HFF-Myc (cell line): ENCODE data around the gene AK5.
"Not testable (repeated sequence)": the region's sequence is repeated elsewhere in the genome, so short reads cannot be mapped to it uniquely, and the experiment has no call there.

ENCODE experiments used
- DNase-seq: peaks from one replicate; pipeline ENCODE4 v3.0.0-alpha.2; 2011; ENCODE audit warnings: low read depth; ENCODE audit errors: extremely low read depth
- H3K4me3 ChIP-seq: replicated peaks from 2 replicates; pipeline ENCODE4 v1.5.1; 2011; ENCODE audit warnings: low read depth, mild to moderate bottlenecking, control low read depth, low read length
- TF ChIP-seq, protein P1 (sequence below): IDR thresholded peaks from 2 replicates; pipeline ENCODE4 v1.5.1; 2012; ENCODE audit warnings: mild to moderate bottlenecking, low read depth, low read length, control low read depth; ENCODE audit errors: missing control alignments

The AK5 gene

GRCh38 chr1:77412820-77413530 lies 131.2 kb downstream of the AK5 start:
- DNase-seq, result no peak
- TF ChIP-seq, protein P1, sequence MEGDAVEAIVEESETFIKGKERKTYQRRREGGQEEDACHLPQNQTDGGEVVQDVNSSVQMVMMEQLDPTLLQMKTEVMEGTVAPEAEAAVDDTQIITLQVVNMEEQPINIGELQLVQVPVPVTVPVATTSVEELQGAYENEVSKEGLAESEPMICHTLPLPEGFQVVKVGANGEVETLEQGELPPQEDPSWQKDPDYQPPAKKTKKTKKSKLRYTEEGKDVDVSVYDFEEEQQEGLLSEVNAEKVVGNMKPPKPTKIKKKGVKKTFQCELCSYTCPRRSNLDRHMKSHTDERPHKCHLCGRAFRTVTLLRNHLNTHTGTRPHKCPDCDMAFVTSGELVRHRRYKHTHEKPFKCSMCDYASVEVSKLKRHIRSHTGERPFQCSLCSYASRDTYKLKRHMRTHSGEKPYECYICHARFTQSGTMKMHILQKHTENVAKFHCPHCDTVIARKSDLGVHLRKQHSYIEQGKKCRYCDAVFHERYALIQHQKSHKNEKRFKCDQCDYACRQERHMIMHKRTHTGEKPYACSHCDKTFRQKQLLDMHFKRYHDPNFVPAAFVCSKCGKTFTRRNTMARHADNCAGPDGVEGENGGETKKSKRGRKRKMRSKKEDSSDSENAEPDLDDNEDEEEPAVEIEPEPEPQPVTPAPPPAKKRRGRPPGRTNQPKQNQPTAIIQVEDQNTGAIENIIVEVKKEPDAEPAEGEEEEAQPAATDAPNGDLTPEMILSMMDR, result no peak
- H3K4me3 ChIP-seq, result no peak overlapping the region

DNA sequence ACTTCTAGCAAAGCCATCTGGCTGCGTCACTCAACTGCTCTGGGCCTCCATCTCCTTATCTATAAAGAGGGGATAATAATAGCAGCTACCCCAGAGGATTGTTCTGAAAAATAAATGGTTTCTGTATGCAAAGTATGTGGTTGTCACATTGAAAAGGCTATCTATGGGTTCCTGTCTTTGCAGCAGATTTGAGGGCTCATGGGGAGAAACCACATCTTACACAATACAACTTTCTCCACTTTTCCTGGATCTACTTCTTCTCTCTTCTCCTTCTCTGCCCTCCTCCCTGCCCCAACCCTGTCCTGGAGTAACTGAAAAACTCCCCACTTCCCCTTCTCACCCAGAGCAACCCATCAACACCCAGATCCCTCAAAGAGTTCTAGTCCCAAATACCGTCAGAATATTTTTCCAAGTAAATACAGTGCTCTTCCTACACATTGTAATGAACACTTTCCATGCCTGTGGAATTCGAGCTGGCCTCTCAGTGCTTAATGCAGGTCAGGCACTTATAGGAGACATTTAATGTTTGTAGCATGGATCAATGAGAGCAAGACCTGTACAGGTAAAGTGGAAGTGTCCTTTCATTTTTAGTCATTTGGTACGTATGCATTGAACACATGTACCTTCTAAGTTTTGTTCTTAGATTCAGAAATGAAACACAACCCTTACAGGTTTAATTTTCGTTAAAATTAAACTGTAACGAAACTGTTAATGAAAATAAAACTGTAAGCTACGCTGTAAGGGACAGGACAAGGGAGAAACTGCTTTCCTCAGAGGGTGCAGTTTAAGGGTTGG lies 131.9 kb downstream of the AK5 start:
- no peak for DNase-seq
- TF ChIP-seq, protein P1, result no peak
- H3K4me3 ChIP-seq, result no peak overlapping the region

DNA sequence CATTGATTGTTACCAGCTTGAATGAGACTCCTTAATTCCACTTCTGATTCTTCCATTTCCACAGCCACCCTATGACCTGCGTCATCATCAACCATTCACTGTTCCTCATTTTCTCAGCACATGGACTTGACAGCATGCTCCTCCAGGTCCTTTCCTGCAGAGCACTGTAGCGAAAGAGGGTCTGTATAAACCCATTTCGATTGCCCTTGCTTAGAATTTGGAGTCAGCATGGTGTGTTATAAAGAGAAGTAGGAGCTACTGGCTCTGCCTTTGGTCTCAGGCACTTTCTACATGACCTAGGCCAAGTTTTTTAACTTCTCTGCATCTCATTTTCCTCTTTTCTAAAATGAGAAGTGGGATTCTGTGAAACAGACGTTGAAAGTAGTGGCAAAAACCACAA lies 133.8 kb downstream of the AK5 start:
- TF ChIP-seq, protein P1, result no peak
- no peak for DNase-seq
- no peak overlapping the region for H3K4me3 ChIP-seq

GRCh38 chr1:77416692-77417450 lies 135.1 kb downstream of the AK5 start:
- no peak overlapping the region for H3K4me3 ChIP-seq
- TF ChIP-seq, protein P1, result peak; percentile 45
- no peak for DNase-seq

DNA sequence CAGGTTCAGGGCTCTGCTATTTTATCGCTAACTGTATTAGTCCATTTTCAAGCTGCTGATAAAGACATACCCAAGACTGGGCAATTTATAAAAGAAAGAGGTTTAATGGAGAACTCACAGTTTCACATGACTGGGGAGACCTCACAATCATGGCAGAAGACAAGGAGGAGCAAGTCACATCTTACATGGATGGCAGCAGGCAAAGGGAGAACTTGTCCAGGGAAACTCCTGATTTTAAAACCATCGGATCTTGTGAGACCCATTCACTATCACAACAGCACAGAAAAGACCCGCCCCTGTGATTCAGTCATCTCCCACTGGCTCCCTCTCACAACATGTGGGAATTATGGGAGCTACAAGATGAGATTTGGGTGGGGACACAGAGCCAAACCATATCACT lies 136.2 kb downstream of the AK5 start:
- not testable (repeated sequence) for H3K4me3 ChIP-seq, DNase-seq

GRCh38 chr1:77421504-77422233 lies 139.8 kb downstream of the AK5 start:
- TF ChIP-seq, protein P1, result no peak
- no peak for DNase-seq

More at GRCh38 chr1:77421504-77422233, 139.8 kb downstream of the AK5 start:
- no peak overlapping the region for H3K4me3 ChIP-seq
